AG10803 (cell line): ENCODE results near the gene NFKBIZ.

Experiments
- DNase-seq: peaks from one replicate; pipeline ENCODE4 v3.0.0; 2010; ENCODE audit warnings: low read depth
- H3K4me3 ChIP-seq: 2 replicates; pipeline ENCODE4 v1.5.1; 2011; ENCODE audit warnings: mild to moderate bottlenecking, low read length, control low read depth
- TF ChIP-seq, protein P1 (sequence below): conservative IDR thresholded peaks from 2 replicates; pipeline ENCODE4 v1.5.1; 2011; ENCODE audit warnings: mild to moderate bottlenecking, low read length, control low read depth, inconsistent platforms

Gene NFKBIZ

GRCh38 chr3:101850246-101851051, 1.1 kb downstream of the NFKBIZ start:
- peak; percentile 83 for DNase-seq
- H3K4me3 ChIP-seq = peak overlapping the region; percentile 74
- TF ChIP-seq, protein P1, sequence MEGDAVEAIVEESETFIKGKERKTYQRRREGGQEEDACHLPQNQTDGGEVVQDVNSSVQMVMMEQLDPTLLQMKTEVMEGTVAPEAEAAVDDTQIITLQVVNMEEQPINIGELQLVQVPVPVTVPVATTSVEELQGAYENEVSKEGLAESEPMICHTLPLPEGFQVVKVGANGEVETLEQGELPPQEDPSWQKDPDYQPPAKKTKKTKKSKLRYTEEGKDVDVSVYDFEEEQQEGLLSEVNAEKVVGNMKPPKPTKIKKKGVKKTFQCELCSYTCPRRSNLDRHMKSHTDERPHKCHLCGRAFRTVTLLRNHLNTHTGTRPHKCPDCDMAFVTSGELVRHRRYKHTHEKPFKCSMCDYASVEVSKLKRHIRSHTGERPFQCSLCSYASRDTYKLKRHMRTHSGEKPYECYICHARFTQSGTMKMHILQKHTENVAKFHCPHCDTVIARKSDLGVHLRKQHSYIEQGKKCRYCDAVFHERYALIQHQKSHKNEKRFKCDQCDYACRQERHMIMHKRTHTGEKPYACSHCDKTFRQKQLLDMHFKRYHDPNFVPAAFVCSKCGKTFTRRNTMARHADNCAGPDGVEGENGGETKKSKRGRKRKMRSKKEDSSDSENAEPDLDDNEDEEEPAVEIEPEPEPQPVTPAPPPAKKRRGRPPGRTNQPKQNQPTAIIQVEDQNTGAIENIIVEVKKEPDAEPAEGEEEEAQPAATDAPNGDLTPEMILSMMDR = 0 out of 2 replicates have a peak, but pooled peaks have one; percentile 2

DNA sequence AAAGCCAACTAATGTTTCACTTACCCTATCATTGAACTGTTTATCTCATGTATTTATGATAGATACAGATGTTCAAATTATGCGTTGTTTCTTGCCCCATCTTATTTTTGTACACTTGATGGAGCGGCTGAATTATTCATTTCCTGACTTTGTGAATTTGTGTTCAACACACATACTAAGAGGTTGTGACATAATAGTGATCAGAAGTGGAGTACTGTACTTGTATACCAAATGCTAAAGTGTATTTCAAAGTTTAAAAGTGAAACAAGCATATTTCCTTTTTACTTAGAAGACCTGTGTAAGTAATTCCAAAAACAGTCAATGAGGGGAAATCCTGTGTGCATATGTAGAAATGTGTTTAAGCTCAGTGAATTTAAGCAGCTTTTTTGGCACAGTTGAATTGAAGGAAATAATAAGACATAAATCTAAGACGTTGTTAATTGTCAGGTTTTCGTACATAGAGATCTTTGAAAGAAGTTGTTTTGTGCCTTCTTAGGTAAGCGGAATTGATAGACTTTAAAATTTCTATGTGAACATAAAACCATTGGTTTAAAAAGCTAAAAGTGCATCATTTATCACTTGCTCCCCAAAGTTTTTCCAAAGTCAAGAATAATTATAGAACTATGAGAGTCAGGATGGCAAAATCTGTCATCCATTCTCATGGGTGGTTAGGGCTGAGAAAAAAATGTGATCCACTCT, 1.9 kb downstream of the NFKBIZ start:
- no peak for DNase-seq
- TF ChIP-seq, protein P1 = no peak
- peak overlapping the region; percentile 74 for H3K4me3 ChIP-seq

DNA sequence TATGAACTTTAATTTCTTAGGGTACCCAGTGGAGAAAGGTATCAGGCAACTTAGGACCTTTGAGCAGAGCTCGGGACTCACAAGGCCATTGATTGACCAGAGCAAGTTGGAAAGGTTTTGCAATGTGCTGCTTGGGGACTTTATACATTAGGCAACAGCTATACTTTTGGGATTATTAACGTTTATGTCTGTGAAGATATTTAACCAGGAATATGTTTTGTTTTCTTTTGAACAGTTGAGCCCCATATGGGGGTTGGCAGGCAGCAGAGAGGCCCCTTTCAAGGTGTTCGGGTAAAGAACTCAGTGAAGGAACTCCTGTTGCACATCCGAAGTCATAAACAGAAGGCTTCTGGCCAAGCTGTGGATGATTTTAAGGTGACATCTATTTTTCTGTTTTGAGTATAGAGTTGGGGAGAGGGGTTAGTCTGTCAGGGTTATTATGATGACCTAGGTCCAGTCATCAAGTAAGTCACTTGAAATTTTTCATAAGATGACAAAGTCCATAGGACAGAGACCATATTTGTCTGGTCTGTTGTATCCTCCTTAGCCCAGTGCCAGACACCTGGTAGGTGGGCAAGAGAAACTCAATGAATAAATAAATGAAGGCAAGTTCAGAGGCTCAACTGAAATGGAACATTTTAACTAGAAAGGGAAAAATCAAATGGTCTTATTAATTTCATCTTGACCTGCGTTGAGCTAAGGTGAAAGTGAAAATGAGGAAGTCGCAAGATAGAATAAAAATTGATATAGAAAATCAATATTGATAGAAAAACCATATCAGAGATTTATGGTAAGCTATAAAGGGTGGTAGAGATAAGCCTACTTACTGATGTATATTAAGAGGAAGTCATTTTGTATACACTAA, 2.8 kb downstream of the NFKBIZ start:
- peak overlapping the region; percentile 74 for H3K4me3 ChIP-seq
- TF ChIP-seq, protein P1 = no peak
- no peak for DNase-seq

- no peak overlapping the region for H3K4me3 ChIP-seq
- DNase-seq = no peak
- TF ChIP-seq, protein P1 = no peak
Measured at GRCh38 chr3:101852983-101853840, 3.9 kb downstream of the NFKBIZ start.

- TF ChIP-seq, protein P1 = no peak
- no peak overlapping the region for H3K4me3 ChIP-seq
- DNase-seq = no peak
Measured at GRCh38 chr3:101853982-101854381, 4.7 kb downstream of the NFKBIZ start.

- TF ChIP-seq, protein P1 = no peak
- no peak overlapping the region for H3K4me3 ChIP-seq
- DNase-seq = no peak
Measured at GRCh38 chr3:101854608-101855304, 5.4 kb downstream of the NFKBIZ start.
